ENCODE measurements around the gene KRT7. TPM values are rescaled to one million over a fixed set of nuclear protein-coding genes. Genes with fewer than 3 reads are reported as not detected.

Gene KRT7
- polyA plus RNA-seq, 1 of the 3 experiments (the other 2 are of a cell fraction) = 5.4 TPM

DNA sequence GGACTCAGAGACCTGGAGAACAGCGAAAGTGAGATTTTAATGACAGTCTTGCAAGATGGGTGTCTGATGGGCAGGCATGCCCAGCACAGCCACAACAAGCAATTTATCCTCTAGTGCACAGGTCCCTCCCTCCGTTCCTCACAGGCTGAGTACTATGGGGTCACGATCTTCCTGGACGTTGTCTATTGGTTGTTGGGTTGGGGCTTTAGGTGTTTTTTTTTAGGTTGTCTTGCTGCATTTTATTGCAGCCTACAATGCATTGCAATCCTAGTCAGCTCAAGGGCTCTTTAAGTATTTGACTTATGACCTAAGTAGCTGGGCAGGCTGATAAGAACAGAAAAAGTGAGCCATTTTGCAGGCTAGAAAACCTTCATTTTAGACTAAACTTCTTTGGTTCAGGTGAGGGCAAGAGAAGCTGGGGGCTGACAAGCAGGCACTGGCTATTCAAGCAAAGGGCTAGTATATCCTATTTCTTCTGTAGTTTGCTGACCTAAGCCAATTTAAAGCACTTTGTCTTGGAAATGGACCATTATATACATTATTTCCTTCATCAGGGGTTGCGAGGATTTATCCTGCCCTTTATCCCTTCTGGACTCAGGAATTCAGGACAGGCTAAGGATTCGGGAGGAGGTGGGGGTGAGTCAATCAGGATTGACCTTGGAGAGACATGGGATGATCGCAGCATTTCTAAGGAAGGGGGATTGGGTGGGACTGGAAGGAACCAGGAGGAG, 6.0 kb downstream of the KRT7 start:
- Histone ChIP-seq H3K4me3 (ENCODE audit: low read depth in 2 of 2, low read length in 1 of 2) (no peak overlapping the region), H3K4me1 (ENCODE audit: control insufficient read depth in 1 of 2, insufficient read depth in 2 of 2, low read depth in 1 of 2, low read length in 1 of 2) (peaks cover 6 to 13% of the 10 kb centered on the region in 2 experiments; a peak in 2 of 4 replicates), H3K9ac (no peak overlapping the region), H3K79me2 (ENCODE audit: insufficient read depth) (no peaks in the 10 kb centered on the region), H3K27me3 (ENCODE audit: insufficient read depth) (no peaks in the 10 kb centered on the region), H3F3A (replicated peaks; ENCODE audit: insufficient read depth) (no peaks in the 10 kb centered on the region), H3K36me3 (replicated peaks in 1 of 2; ENCODE audit: control insufficient read depth in 1 of 2, insufficient read depth in 2 of 2, low read length in 1 of 2) (no peaks in the 10 kb centered on the region), H3K9me2 (no peaks in the 10 kb centered on the region), H3K27ac (ENCODE audit: low read depth in 2 of 2, low read length in 1 of 2) (no peak overlapping the region), H3K4me2 (no peak overlapping the region), H4K20me1 (ENCODE audit: insufficient read depth) (no peaks in the 10 kb centered on the region), H2AFZ (ENCODE audit: low read depth) (no peak overlapping the region), H3K9me3 (no peaks in the 10 kb centered on the region)
- POLR2A ChIA-PET = no interaction called here
- 87% methylated on average over 6 of the region's 7 CpGs for WGBS (ENCODE audit: low lambda C conversion rate)
- DNase-seq = no peak
- CTCF ChIA-PET = interaction anchor here (1.6 to 2.9 kb wide), 3 partner anchors 9 to 39 kb away, joined by 3 to 18 read pairs (median 8); no protein-coding TSS in a partner anchor
- no peak for TF ChIP-seq MXI1 (IDR thresholded peaks at IDR 0.05; ENCODE audit: low read depth, low read length)
- TF ChIP-seq SMC3 (IDR thresholded peaks at IDR 0.05; ENCODE audit: low read depth, low read length) = no peak
- TF ChIP-seq, protein P1, sequence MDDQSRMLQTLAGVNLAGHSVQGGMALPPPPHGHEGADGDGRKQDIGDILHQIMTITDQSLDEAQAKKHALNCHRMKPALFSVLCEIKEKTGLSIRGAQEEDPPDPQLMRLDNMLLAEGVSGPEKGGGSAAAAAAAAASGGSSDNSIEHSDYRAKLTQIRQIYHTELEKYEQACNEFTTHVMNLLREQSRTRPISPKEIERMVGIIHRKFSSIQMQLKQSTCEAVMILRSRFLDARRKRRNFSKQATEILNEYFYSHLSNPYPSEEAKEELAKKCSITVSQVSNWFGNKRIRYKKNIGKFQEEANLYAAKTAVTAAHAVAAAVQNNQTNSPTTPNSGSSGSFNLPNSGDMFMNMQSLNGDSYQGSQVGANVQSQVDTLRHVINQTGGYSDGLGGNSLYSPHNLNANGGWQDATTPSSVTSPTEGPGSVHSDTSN (IDR thresholded peaks at IDR 0.05) = no peak
- no peak for TF ChIP-seq RAD21 (IDR thresholded peaks at IDR 0.05; ENCODE audit: low read length)
- TF ChIP-seq ELF1 (IDR thresholded peaks at IDR 0.05) = no peak
- TF ChIP-seq FOXJ3 (CRISPR knock-in tag; IDR thresholded peaks at IDR 0.05) = no peak
- TF ChIP-seq RFX5 (IDR thresholded peaks at IDR 0.05; ENCODE audit: low read length) = no peak
- TF ChIP-seq, protein P2, sequence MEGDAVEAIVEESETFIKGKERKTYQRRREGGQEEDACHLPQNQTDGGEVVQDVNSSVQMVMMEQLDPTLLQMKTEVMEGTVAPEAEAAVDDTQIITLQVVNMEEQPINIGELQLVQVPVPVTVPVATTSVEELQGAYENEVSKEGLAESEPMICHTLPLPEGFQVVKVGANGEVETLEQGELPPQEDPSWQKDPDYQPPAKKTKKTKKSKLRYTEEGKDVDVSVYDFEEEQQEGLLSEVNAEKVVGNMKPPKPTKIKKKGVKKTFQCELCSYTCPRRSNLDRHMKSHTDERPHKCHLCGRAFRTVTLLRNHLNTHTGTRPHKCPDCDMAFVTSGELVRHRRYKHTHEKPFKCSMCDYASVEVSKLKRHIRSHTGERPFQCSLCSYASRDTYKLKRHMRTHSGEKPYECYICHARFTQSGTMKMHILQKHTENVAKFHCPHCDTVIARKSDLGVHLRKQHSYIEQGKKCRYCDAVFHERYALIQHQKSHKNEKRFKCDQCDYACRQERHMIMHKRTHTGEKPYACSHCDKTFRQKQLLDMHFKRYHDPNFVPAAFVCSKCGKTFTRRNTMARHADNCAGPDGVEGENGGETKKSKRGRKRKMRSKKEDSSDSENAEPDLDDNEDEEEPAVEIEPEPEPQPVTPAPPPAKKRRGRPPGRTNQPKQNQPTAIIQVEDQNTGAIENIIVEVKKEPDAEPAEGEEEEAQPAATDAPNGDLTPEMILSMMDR (IDR thresholded peaks at IDR 0.05) = no peak
- TF ChIP-seq MEF2A (IDR thresholded peaks at IDR 0.05; ENCODE audit: borderline replicate concordance, low read depth) = no peak
- TF ChIP-seq GABPA (IDR thresholded peaks at IDR 0.05; ENCODE audit: low read depth) = no peak
- TF ChIP-seq, protein P3, sequence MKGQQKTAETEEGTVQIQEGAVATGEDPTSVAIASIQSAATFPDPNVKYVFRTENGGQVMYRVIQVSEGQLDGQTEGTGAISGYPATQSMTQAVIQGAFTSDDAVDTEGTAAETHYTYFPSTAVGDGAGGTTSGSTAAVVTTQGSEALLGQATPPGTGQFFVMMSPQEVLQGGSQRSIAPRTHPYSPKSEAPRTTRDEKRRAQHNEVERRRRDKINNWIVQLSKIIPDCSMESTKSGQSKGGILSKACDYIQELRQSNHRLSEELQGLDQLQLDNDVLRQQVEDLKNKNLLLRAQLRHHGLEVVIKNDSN (IDR thresholded peaks at IDR 0.05; ENCODE audit: borderline replicate concordance, low read depth) = no peak
- no peak for TF ChIP-seq CHD2 (IDR thresholded peaks at IDR 0.05; ENCODE audit: low read length, partially characterized antibody)
- TF ChIP-seq TEAD4 (IDR thresholded peaks at IDR 0.05; ENCODE audit: borderline replicate concordance, insufficient read depth) = no peak
- TF ChIP-seq, protein P4, sequence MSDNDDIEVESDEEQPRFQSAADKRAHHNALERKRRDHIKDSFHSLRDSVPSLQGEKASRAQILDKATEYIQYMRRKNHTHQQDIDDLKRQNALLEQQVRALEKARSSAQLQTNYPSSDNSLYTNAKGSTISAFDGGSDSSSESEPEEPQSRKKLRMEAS (IDR thresholded peaks at IDR 0.05; ENCODE audit: low read depth) = no peak
- TF ChIP-seq, protein P5, sequence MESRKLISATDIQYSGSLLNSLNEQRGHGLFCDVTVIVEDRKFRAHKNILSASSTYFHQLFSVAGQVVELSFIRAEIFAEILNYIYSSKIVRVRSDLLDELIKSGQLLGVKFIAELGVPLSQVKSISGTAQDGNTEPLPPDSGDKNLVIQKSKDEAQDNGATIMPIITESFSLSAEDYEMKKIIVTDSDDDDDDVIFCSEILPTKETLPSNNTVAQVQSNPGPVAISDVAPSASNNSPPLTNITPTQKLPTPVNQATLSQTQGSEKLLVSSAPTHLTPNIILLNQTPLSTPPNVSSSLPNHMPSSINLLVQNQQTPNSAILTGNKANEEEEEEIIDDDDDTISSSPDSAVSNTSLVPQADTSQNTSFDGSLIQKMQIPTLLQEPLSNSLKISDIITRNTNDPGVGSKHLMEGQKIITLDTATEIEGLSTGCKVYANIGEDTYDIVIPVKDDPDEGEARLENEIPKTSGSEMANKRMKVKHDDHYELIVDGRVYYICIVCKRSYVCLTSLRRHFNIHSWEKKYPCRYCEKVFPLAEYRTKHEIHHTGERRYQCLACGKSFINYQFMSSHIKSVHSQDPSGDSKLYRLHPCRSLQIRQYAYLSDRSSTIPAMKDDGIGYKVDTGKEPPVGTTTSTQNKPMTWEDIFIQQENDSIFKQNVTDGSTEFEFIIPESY (IDR thresholded peaks at IDR 0.05; ENCODE audit: borderline replicate concordance, low read depth) = no peak
- no peak for TF ChIP-seq GATA2 (CRISPR knock-in tag; IDR thresholded peaks at IDR 0.05)
- TF ChIP-seq TCF12 (IDR thresholded peaks at IDR 0.05) = no peak
- no peak for TF ChIP-seq EP300 (IDR thresholded peaks at IDR 0.05; ENCODE audit: borderline replicate concordance in 1 of 2, low read depth in 1 of 2, low read length in 1 of 2)
- TF ChIP-seq EZH2phosphoT487 (IDR thresholded peaks at IDR 0.05; ENCODE audit: borderline replicate concordance, low read depth) = no peak

All from SK-N-SH (cell line).